HepG2 (cell line): ENCODE measurements around the gene CHRNG. TPM values are rescaled to one million over a fixed set of nuclear protein-coding genes. Genes with fewer than 3 reads are reported as not detected.

Experiments
- ATAC-seq: fragments of 200-7000 bp; cut with Tn5 transposase; 3 replicates; pipeline ENCODE4 v1.9.1; 2020; ENCODE audit warnings: mild to moderate bottlenecking, moderate library complexity
- BruUV-seq: library from RNA; stranded (reverse); fragments of 400-500 nt; replicated peaks from 2 replicates; lab custom pipeline; 2021; lab: Mats Ljungman, UMichigan
- CTCF ChIA-PET: fragments of 300-600 bp; formaldehyde crosslinking; extraction: SDS; loops from one replicate; lab custom pipeline; 2021; ENCODE audit warnings: low total read pairs, inconsistent platforms, low intra/inter-chr PET ratio; lab: Yijun Ruan, JAX
- POLR2A ChIA-PET: fragments of 350-600 bp; sonication (Branson Sonifier 250); formaldehyde crosslinking; loops from one replicate; lab custom pipeline; 2020; ENCODE audit warnings: antibody characterized with exemption, inconsistent platforms; lab: Yijun Ruan, JAX
- DNase-seq: peaks from one replicate; pipeline ENCODE4 v3.0.0-alpha.2; 2015; ENCODE audit warnings: low spot score
- FAIRE-seq: peaks from 3 replicates; lab custom pipeline; 2011; peaks lifted over from hg19 to GRCh38; lab: Jason Lieb, UNC
- H2AFZ ChIP-seq: one replicate; pipeline ENCODE4 v1.6.1; 2011; ENCODE audit warnings: low read length, inconsistent platforms
- H3K27ac ChIP-seq: fragments of 300-600 bp; 3 replicates; pipeline ENCODE4 v1.8.0; 2011; ENCODE audit warnings: mixed run types, mild to moderate bottlenecking, mixed read lengths, low read length, inconsistent platforms; ENCODE audit not compliant: insufficient read depth; ENCODE audit errors: extremely low read length
- H3K27me3 ChIP-seq, 2 experiments: fragments of 200-600 bp in 1 of 2; 2 replicates in 1 of 2; 3 replicates in 1 of 2; pipeline versions ENCODE4 v1.6.0 to v1.8.0; 2011; ENCODE audit warnings: low read length in 2 of 2, mild to moderate bottlenecking in 2 of 2, moderate library complexity in 2 of 2, inconsistent platforms in 1 of 2; ENCODE audit not compliant: insufficient read depth in 2 of 2, control insufficient read depth in 1 of 2
- H3K36me3 ChIP-seq, 2 experiments: fragments of 200-600 bp in 1 of 2; replicated peaks in 1 of 2; 2 replicates in 1 of 2; 3 replicates in 1 of 2; pipeline versions ENCODE4 v1.5.1 to v1.8.0; 2011; ENCODE audit warnings: low read length in 2 of 2, inconsistent platforms in 1 of 2; ENCODE audit not compliant: insufficient read depth in 2 of 2, control insufficient read depth in 1 of 2
- H3K4me1 ChIP-seq: 2 replicates; pipeline ENCODE4 v1.5.1; 2012; ENCODE audit warnings: low read length, inconsistent platforms; ENCODE audit not compliant: insufficient read depth
- H3K4me2 ChIP-seq: 2 replicates; pipeline ENCODE4 v1.6.0; 2011; ENCODE audit warnings: low read depth, low read length, inconsistent platforms
- H3K4me3 ChIP-seq, 3 experiments: fragments of 200-600 bp in 1 of 3; sonication (generic), shearing (Covaris generic) in 1 of 3; replicated peaks in 1 of 3; 2 replicates each; pipeline ENCODE4 v1.5.1; 2011 to 2016; ENCODE audit warnings: low read length in 3 of 3, inconsistent platforms in 2 of 3, low read depth in 2 of 3, mild to moderate bottlenecking in 2 of 3, control low read depth in 1 of 3, mixed read lengths in 1 of 3; ENCODE audit not compliant: insufficient read depth in 1 of 3
- H3K79me2 ChIP-seq: one replicate; pipeline ENCODE4 v1.6.1; 2011; ENCODE audit warnings: low read length, inconsistent platforms; ENCODE audit not compliant: insufficient read depth
- H3K9ac ChIP-seq: 2 replicates; pipeline ENCODE4 v1.6.0; 2011; ENCODE audit warnings: mild to moderate bottlenecking, low read depth, low read length, inconsistent platforms; ENCODE audit not compliant: insufficient read depth
- H3K9me3 ChIP-seq: 2 replicates; pipeline ENCODE4 v1.5.1; 2012; ENCODE audit warnings: mild to moderate bottlenecking, low read length
- H4K20me1 ChIP-seq: 2 replicates; pipeline ENCODE4 v1.6.0; 2011; ENCODE audit warnings: inconsistent platforms, mild to moderate bottlenecking, low read length, moderate library complexity; ENCODE audit not compliant: insufficient read depth
- FOSL1 ChIP-seq: sonication (generic); formaldehyde crosslinking; IDR thresholded peaks from 2 replicates; pipeline ENCODE4 v1.9.0; 2021; ENCODE audit warnings: missing genetic modification reagents, borderline replicate concordance
- FOXK1 ChIP-seq: sonication (generic); formaldehyde crosslinking; IDR thresholded peaks from 2 replicates; pipeline ENCODE4 v1.4.0; 2020; ENCODE audit warnings: low read depth, missing genetic modification reagents, borderline replicate concordance
- KDM6A ChIP-seq: IDR thresholded peaks from 2 replicates; pipeline ENCODE4 v1.6.1; 2016; ENCODE audit warnings: low read depth
- TCF7 ChIP-seq: sonication (generic); IDR thresholded peaks from 2 replicates; pipeline ENCODE4 v1.6.1; 2016; ENCODE audit warnings: antibody characterized with exemption, low read depth
- TFE3 ChIP-seq: IDR thresholded peaks from 2 replicates; pipeline ENCODE4 v1.6.1; 2016
- ZC3H4 ChIP-seq: sonication (generic); formaldehyde crosslinking; IDR thresholded peaks from 2 replicates; pipeline ENCODE4 v1.4.0; 2020; ENCODE audit warnings: missing genetic modification reagents, borderline replicate concordance
- ZFP41 ChIP-seq: sonication (generic); formaldehyde crosslinking; IDR thresholded peaks from 2 replicates; pipeline ENCODE4 v1.4.0; 2020; ENCODE audit warnings: mild to moderate bottlenecking, missing genetic modification reagents, borderline replicate concordance
- ZNF331 ChIP-seq: sonication (generic); formaldehyde crosslinking; IDR thresholded peaks from 2 replicates; pipeline ENCODE4 v1.4.0; 2020; ENCODE audit warnings: missing genetic modification reagents
- ZNF503 ChIP-seq: sonication (generic); formaldehyde crosslinking; IDR thresholded peaks from 2 replicates; pipeline ENCODE4 v1.4.0; 2020; ENCODE audit warnings: missing genetic modification reagents
- ZNF792 ChIP-seq: IDR thresholded peaks from 2 replicates; pipeline ENCODE4 v1.6.1; 2016
- WGBS: methylation state at CpG from one replicate; pipeline ENCODE4 v1.1.6; 2017; ENCODE audit warnings: low lambda C conversion rate; 5-methylcytosine and 5-hydroxymethylcytosine counted together
- in situ Hi-C: cut with HindIII; loops from 2 replicates; pipeline ENCODE4 v1.10.0; 2017; ENCODE audit warnings: low pct_unique_long_range_greater_than_20kb; ENCODE audit not compliant: extremely low pct_ligation_motif_present
- intact Hi-C: fragments of 100-400 bp; cut with micrococcal nuclease; formaldehyde crosslinking; loops from one replicate; pipeline ENCODE4 v1.10.0; 2022; ENCODE audit not compliant: unreplicated experiment
- polyA plus RNA-seq, 8 experiments: library from polyadenylated mRNA; depleted of rRNA in 3 of 8; stranded (reverse) in 7 of 8; unstranded in 1 of 8; fragments of >200 nt; fragmentation: Illumina TruSeq in 4 of 8; extraction: Trizol in 4 of 8; gene quantifications; 2 replicates each; pipeline versions ENCODE4 v1.2.1 to v1.2.3, GENCODE V29; 2011 to 2016; ENCODE audit warnings: low read depth in 4 of 8, missing spikeins in 1 of 8, mixed read lengths in 1 of 8; ENCODE audit not compliant: insufficient read depth in 1 of 8
- total RNA-seq, 5 experiments: library from RNA; depleted of rRNA; stranded (reverse); fragments of >200 nt; fragmentation: Illumina TruSeq; extraction: Trizol; gene quantifications; 2 replicates each; pipeline ENCODE4 v1.2.3, GENCODE V29; 2016; ENCODE audit warnings: low read depth in 1 of 5
- TF ChIP-seq, protein P1 (sequence below): sonication (generic); IDR thresholded peaks from 2 replicates; pipeline ENCODE4 v1.6.1; 2016; ENCODE audit warnings: low read depth, borderline replicate concordance
- TF ChIP-seq, protein P2 (sequence below): sonication (generic); formaldehyde crosslinking; IDR thresholded peaks from 2 replicates; pipeline ENCODE4 v1.4.0; 2020; ENCODE audit warnings: missing genetic modification reagents, borderline replicate concordance
- TF ChIP-seq, protein P3 (sequence below): sonication (generic); formaldehyde crosslinking; IDR thresholded peaks from 2 replicates; pipeline ENCODE4 v1.5.0; 2020; ENCODE audit warnings: missing genetic modification reagents, mild to moderate bottlenecking, borderline replicate concordance

The CHRNG gene
- total and polyA plus RNA-seq, 2 of the 13 experiments (the other 11 are each of a cell fraction or from before 2014, with no cell fraction given): not detected

DNA sequence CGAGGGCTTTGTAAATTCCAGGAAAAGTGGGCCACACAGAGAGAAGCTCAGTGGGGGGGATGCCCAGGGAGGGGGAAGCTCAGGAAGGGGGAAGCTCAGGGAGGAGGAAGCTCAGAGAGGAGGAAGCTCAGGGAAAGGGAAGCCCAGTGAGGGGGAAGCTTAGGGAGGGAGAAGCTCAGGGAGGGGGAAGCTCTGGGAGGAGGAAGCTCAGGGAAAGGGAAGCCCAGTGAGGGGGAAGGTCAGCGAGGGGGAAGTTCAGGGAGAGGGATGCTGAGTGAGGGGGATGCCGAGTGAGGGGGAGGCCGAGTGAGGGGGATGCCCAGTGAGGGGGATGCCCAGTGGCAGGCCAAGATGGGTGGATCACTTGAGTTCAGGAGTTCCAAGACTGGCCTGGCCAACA lies 821 bp upstream of the CHRNG start:
- Histone ChIP-seq H3K27me3 (peaks cover 0 to 12% of the 10 kb centered on the region in 2 experiments; a peak in 2 of 5 replicates), H3K4me1 (0 out of 2 replicates have a peak, but pooled peaks cover 6% of the 10 kb centered on the region), H3K4me3 (no peak overlapping the region), H3K9ac (no peak overlapping the region), H3K4me2 (no peak overlapping the region), H4K20me1 (no peaks in the 10 kb centered on the region; the same call in 1 of the 2 replicates), H3K27ac (no peak overlapping the region), H3K79me2 (no peaks in the 10 kb centered on the region), H2AFZ (no peak overlapping the region), H3K9me3 (peaks cover 7% of the 10 kb centered on the region), H3K36me3 (no peaks in the 10 kb centered on the region)
- FAIRE-seq: no peak
- TF ChIP-seq TCF7 (no peak), KDM6A (CRISPR knock-in tag) (no peak), ZNF792 (CRISPR knock-in tag) (no peak), ZNF503 (CRISPR knock-in tag) (no peak), TFE3 (CRISPR knock-in tag) (no peak), ZNF331 (no peak), ZC3H4 (CRISPR knock-in tag) (no peak), ZFP41 (no peak), FOXK1 (CRISPR knock-in tag) (no peak), FOSL1 (CRISPR knock-in tag) (no peak)
- TF ChIP-seq, protein P1, sequence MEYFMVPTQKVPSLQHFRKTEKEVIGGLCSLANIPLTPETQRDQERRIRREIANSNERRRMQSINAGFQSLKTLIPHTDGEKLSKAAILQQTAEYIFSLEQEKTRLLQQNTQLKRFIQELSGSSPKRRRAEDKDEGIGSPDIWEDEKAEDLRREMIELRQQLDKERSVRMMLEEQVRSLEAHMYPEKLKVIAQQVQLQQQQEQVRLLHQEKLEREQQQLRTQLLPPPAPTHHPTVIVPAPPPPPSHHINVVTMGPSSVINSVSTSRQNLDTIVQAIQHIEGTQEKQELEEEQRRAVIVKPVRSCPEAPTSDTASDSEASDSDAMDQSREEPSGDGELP: no peak
- TF ChIP-seq, protein P2, sequence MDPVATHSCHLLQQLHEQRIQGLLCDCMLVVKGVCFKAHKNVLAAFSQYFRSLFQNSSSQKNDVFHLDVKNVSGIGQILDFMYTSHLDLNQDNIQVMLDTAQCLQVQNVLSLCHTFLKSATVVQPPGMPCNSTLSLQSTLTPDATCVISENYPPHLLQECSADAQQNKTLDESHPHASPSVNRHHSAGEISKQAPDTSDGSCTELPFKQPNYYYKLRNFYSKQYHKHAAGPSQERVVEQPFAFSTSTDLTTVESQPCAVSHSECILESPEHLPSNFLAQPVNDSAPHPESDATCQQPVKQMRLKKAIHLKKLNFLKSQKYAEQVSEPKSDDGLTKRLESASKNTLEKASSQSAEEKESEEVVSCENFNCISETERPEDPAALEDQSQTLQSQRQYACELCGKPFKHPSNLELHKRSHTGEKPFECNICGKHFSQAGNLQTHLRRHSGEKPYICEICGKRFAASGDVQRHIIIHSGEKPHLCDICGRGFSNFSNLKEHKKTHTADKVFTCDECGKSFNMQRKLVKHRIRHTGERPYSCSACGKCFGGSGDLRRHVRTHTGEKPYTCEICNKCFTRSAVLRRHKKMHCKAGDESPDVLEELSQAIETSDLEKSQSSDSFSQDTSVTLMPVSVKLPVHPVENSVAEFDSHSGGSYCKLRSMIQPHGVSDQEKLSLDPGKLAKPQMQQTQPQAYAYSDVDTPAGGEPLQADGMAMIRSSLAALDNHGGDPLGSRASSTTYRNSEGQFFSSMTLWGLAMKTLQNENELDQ: no peak
- TF ChIP-seq, protein P3, sequence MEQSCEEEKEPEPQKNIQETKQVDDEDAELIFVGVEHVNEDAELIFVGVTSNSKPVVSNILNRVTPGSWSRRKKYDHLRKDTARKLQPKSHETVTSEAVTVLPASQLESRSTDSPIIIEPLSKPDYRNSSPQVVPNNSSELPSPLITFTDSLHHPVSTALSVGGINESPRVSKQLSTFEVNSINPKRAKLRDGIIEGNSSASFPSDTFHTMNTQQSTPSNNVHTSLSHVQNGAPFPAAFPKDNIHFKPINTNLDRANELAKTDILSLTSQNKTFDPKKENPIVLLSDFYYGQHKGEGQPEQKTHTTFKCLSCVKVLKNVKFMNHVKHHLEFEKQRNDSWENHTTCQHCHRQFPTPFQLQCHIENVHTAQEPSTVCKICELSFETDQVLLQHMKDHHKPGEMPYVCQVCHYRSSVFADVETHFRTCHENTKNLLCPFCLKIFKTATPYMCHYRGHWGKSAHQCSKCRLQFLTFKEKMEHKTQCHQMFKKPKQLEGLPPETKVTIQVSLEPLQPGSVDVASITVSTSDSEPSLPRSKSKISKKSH (CRISPR knock-in tag): no peak
- WGBS: 4% methylated on average over 4 of the region's 4 CpGs
- BruUV-seq: no TSS peak
- in situ Hi-C loops (no loop called here), intact Hi-C loops (no loop called here)
- ChIA-PET CTCF (no interaction called here), POLR2A (interaction anchor here (1.2 kb wide), 1 partner anchor 12 kb away, joined by 7 read pairs; the partner anchor contains the start of genes EIF4E2 and TIGD1)
- no peak for ATAC-seq
- DNase-seq: no peak
